Measurements from ENCODE around the gene TNNC2.

- no peak for TF ChIP-seq CTCF (IDR thresholded peaks at IDR 0.05; ENCODE audit: insufficient read depth, low read length, poor library complexity, severe bottlenecking)
- no peak for TF ChIP-seq EZH2phosphoT487 (conservative IDR thresholded peaks at IDR 0.05; ENCODE audit: low read length)
These were observed 4.3 kb downstream of the TNNC2 start for GRCh38 chr20:45822857-45823256.

Data from SU-DHL-6 (cell line).